ENCODE results near the gene B4GALNT4.

GRCh38 chr11:364991-365725 is 4.1 kb upstream of the B4GALNT4 start:
- TF ChIP-seq RFX5 (IDR thresholded peaks at IDR 0.05; ENCODE audit: low read depth, low read length) (no peak), NFE2L2 (IDR thresholded peaks at IDR 0.05; ENCODE audit: low read depth, low read length) (no peak), SMC3 (IDR thresholded peaks at IDR 0.05; ENCODE audit: low read depth, low read length) (no peak), POLR2A (IDR thresholded peaks at IDR 0.05; ENCODE audit: low read depth, low read length) (no peak), CTCF (conservative IDR thresholded peaks at IDR 0.05; ENCODE audit: low read depth, low read length) (no peak)
